GM18868 (cell line): ENCODE results near the gene ZFAND2B.
"Not testable (repeated sequence)": the region's sequence is repeated elsewhere in the genome, so short reads cannot be mapped to it uniquely, and the experiment has no call there.

Source experiments
- ATAC-seq: cut with Tn5 transposase; IDR thresholded peaks from one replicate; pipeline ENCODE4 v1.9.1; 2021; ENCODE audit warnings: mild to moderate bottlenecking, moderate library complexity; ENCODE audit not compliant: unreplicated experiment

Gene ZFAND2B

GRCh38 chr2:219201331-219201730 lies 5.3 kb upstream of the ZFAND2B start:
- not testable (repeated sequence) for ATAC-seq

- ATAC-seq, result no peak
These were observed 2.0 kb upstream of the ZFAND2B start for GRCh38 chr2:219204425-219205164.

- no peak for ATAC-seq
These were observed 1.4 kb upstream of the ZFAND2B start for GRCh38 chr2:219205165-219205538.

GRCh38 chr2:219205981-219206327 lies 628 bp upstream of the ZFAND2B start:
- no peak for ATAC-seq

GRCh38 chr2:219207134-219207883 lies 727 bp downstream of the ZFAND2B start:
- no peak for ATAC-seq

GRCh38 chr2:219207884-219208740 lies 1.5 kb downstream of the ZFAND2B start:
- no peak for ATAC-seq

- no peak for ATAC-seq
These were observed 2.9 kb downstream of the ZFAND2B start for GRCh38 chr2:219209236-219210195.

- ATAC-seq, result no peak
These were observed 3.8 kb downstream of the ZFAND2B start for GRCh38 chr2:219210196-219210885.

- ATAC-seq, result no peak
These were observed 4.3 kb downstream of the ZFAND2B start for GRCh38 chr2:219210886-219211362.

- ATAC-seq, result no peak
These were observed 6.4 kb downstream of the ZFAND2B start for GRCh38 chr2:219213026-219213415.

GRCh38 chr2:219213486-219214071 lies 7.0 kb downstream of the ZFAND2B start:
- ATAC-seq, result no peak

GRCh38 chr2:219214141-219214540 lies 7.6 kb downstream of the ZFAND2B start:
- no peak for ATAC-seq

- no peak for ATAC-seq
These were observed 8.2 kb downstream of the ZFAND2B start for GRCh38 chr2:219214786-219215185.

- ATAC-seq, result no peak
These were observed 9.4 kb downstream of the ZFAND2B start for GRCh38 chr2:219215871-219216534.

- no peak for ATAC-seq
These were observed 9.9 kb downstream of the ZFAND2B start for GRCh38 chr2:219216535-219216915.

GRCh38 chr2:219218217-219218731 lies 11.7 kb downstream of the ZFAND2B start:
- ATAC-seq, result peak; percentile 25

- ATAC-seq, result peak; percentile 75
These were observed 12.4 kb downstream of the ZFAND2B start, which contains the start of gene ABCB6 for GRCh38 chr2:219218732-219219701. Gene ABCB6 (minus strand): TSS chr2:219218958. CDS start chr2:219218673, 285 bp downstream.
